Endothelial cell of umbilical vein (primary cell): ENCODE data around the gene SPATS1.

Experiments used
- EZH2 ChIP-seq: IDR thresholded peaks from 2 replicates; pipeline ENCODE4 v1.6.1; 2012; ENCODE audit warnings: borderline replicate concordance, low read depth, mild to moderate bottlenecking, moderate library complexity, low read length, inconsistent platforms; ENCODE audit not compliant: severe bottlenecking
- TF ChIP-seq, protein P1 (sequence below), 2 donors: IDR thresholded peaks; 1 replicate in 1 of 2; 2 replicates in 1 of 2; pipeline ENCODE4 v1.5.1; 2011; ENCODE audit warnings: low read length in 2 of 2, mild to moderate bottlenecking in 2 of 2, moderate library complexity in 2 of 2, control low read depth in 1 of 2, inconsistent platforms in 1 of 2, low read depth in 1 of 2; ENCODE audit not compliant: insufficient read depth in 1 of 2; ENCODE audit errors: extremely low read depth in 1 of 2

DNA sequence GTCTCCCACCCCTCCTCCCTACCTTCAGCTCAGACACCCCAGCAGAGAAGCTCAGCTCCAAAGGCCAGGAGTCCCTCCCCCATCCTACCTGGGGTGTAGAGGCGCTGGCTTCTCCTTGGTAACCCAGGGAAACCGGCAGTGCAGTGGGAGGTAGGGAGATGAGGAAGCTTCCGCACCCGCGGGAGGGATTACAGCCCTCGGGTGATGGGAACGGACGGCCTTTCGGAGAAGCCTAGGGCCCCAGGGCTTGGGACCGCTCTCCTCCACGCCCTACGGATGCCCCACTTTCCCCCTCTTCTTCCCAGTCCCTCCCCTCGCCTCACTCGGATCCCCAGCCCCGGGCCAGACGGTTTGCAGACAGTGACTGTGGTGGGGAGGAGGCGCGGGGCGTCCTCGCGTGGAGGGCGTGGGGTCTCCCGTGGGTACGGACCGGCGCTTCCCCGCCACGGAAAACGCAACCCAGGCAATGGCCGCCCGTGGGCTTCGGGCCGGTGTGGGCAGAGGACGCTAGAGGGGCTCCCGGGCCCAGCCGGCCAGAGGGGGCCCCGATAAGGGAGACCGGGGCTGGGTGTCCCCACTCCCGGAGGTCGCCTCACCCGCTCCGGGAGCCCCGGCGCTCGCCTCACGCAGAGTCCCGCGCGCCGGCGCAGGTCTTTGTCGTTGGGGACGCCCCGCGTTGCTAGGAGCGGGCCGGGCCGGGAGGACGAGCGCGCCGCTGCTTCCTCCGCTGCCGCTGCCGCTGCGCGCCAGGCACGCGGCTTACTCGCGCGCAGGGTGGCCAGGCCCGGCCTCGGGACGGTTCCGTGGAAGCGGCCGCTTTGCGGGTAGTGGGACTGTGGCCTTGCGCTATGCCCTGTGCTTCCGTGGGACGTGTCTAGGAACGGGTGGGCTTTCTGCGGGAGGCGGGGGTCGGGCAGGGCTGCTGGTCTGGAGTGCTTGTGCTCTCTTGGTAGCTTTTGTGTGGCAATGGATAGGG is 45.1 kb upstream of the SPATS1 start:
- TF ChIP-seq, protein P1, sequence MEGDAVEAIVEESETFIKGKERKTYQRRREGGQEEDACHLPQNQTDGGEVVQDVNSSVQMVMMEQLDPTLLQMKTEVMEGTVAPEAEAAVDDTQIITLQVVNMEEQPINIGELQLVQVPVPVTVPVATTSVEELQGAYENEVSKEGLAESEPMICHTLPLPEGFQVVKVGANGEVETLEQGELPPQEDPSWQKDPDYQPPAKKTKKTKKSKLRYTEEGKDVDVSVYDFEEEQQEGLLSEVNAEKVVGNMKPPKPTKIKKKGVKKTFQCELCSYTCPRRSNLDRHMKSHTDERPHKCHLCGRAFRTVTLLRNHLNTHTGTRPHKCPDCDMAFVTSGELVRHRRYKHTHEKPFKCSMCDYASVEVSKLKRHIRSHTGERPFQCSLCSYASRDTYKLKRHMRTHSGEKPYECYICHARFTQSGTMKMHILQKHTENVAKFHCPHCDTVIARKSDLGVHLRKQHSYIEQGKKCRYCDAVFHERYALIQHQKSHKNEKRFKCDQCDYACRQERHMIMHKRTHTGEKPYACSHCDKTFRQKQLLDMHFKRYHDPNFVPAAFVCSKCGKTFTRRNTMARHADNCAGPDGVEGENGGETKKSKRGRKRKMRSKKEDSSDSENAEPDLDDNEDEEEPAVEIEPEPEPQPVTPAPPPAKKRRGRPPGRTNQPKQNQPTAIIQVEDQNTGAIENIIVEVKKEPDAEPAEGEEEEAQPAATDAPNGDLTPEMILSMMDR (IDR thresholded peaks at IDR 0.05; ENCODE audit: extremely low read depth in 1 of 2, insufficient read depth in 1 of 2, low read depth in 1 of 2, low read length in 2 of 2): no peak
- TF ChIP-seq EZH2: peak; percentile 85
